Measurements from ENCODE around the gene SELENON. TPM values are rescaled to one million over a fixed set of nuclear protein-coding genes. Genes with fewer than 3 reads are reported as not detected.
A peak's percentile ranks its signal among the peaks of the same experiment; 100 is the strongest.

The SELENON gene
- total RNA-seq, 1 experiment from 2014 or later = 90.9 TPM

GRCh38 chr1:25813071-25813733 is 13.2 kb downstream of the SELENON start:
- no peak overlapping the region for H3K9ac ChIP-seq (ENCODE audit: extremely low read depth, insufficient read length, low read length)
- no CpG with 5 or more reads among the region's 11 CpGs for WGBS (ENCODE audit: extremely low coverage, insufficient read length, low lambda C conversion rate)
- peaks cover 2% of the 10 kb centered on the region; the same call in 1 of the 2 replicates for H3K27me3 Mint-ChIP-seq (ENCODE audit: low read depth)

More at GRCh38 chr1:25813071-25813733, 13.2 kb downstream of the SELENON start:
- H2BK5ac ChIP-seq (ENCODE audit: insufficient read length, low read length) = no peak overlapping the region
- H3K23ac ChIP-seq (ENCODE audit: insufficient read length, low read depth, low read length) = no peak overlapping the region
- H3K79me1 ChIP-seq (ENCODE audit: insufficient read depth, low read depth, low read length, poor library complexity, severe bottlenecking) = no peaks in the 10 kb centered on the region
- H3K9me3 ChIP-seq (ENCODE audit: control insufficient read depth, low read depth, low read length) = no peaks in the 10 kb centered on the region
- H2AK5ac ChIP-seq (ENCODE audit: insufficient read length, low read length) = no peak overlapping the region
- no peak overlapping the region for H3K4me2 ChIP-seq (ENCODE audit: insufficient read depth, insufficient read length, low read length)
- no peak overlapping the region for H3K56ac ChIP-seq (ENCODE audit: insufficient read length, low read depth, low read length)
- no peak overlapping the region for H3T11ph ChIP-seq (ENCODE audit: low read length)
- Mint-ChIP-seq H3K36me3 (ENCODE audit: insufficient read depth in 1 of 3, low read depth in 3 of 3) (peaks cover 12 to 53% (median 44%) of the 10 kb centered on the region in 3 experiments; a peak in 6 of 7 replicates), H3K9me3 (no peaks in the 10 kb centered on the region), H3K4me1 (peaks cover 10 to 14% of the 10 kb centered on the region in 2 experiments), H3K27ac (peak overlapping the region in 1 of 3 experiments; percentile 86; a peak in 1 of 7 replicates), H3K4me3 (no peak overlapping the region)
- peaks cover 3% of the 10 kb centered on the region for H4K20me1 ChIP-seq (ENCODE audit: control insufficient read depth, insufficient read depth, insufficient read length)
- no peak overlapping the region for H2AFZ ChIP-seq (ENCODE audit: low read length)
- no peak overlapping the region for H4K8ac ChIP-seq (replicated peaks; ENCODE audit: insufficient read length, low read depth, low read length)
- no peak overlapping the region for H3K18ac ChIP-seq (ENCODE audit: insufficient read length, low read depth, low read length)
- no peak overlapping the region for H2BK120ac ChIP-seq (ENCODE audit: low read depth, low read length, poor library complexity, severe bottlenecking)
- H3K79me2 ChIP-seq (ENCODE audit: insufficient read depth, low read length) = no peaks in the 10 kb centered on the region
- no peak overlapping the region for H4K5ac ChIP-seq (ENCODE audit: insufficient read length, low read depth, low read length)
- DNase-seq = no peak
- no peak overlapping the region for H2BK12ac ChIP-seq (ENCODE audit: insufficient read length, low read depth, low read length)
- H2BK20ac ChIP-seq (ENCODE audit: low read depth, low read length, poor library complexity, severe bottlenecking) = no peak overlapping the region
- H3K4ac ChIP-seq (ENCODE audit: low read depth, low read length) = no peak overlapping the region
- H3K14ac ChIP-seq (ENCODE audit: insufficient read depth, low read length) = no peak overlapping the region
- no peaks in the 10 kb centered on the region; the same call in 1 of the 2 replicates for H3K4me1 ChIP-seq (ENCODE audit: insufficient read depth, low read length)
- H4K91ac ChIP-seq (ENCODE audit: insufficient read length, low read depth, low read length) = no peak overlapping the region
- no peaks in the 10 kb centered on the region for H3K23me2 ChIP-seq (ENCODE audit: insufficient read length, low read depth, low read length, poor library complexity, severe bottlenecking)
- H3K27ac ChIP-seq (ENCODE audit: insufficient read length, low read depth, low read length) = no peak overlapping the region
- TF ChIP-seq CTCF (conservative IDR thresholded peaks at IDR 0.05) = no peak
- no peaks in the 10 kb centered on the region for H3K27me3 ChIP-seq (ENCODE audit: insufficient read depth, low read length)
- no peak overlapping the region for H2BK15ac ChIP-seq (ENCODE audit: low read depth, low read length)

All from H9 (cell line).